GM21619 (cell line): Measurements from ENCODE around the gene STK36.
A peak's percentile ranks its signal among the peaks of the same experiment; 100 is the strongest.

ENCODE experiments used
- ATAC-seq: cut with Tn5 transposase; IDR thresholded peaks from one replicate; pipeline ENCODE4 v1.9.1; 2021; ENCODE audit not compliant: unreplicated experiment

The STK36 gene

GRCh38 chr2:218671654-218672566, at the start of gene STK36, which contains the start of gene RNF25:
STK36 (plus strand) TSS chr2:218672086; CDS start chr2:218672830, 744 bp downstream.
RNF25 (minus strand) TSS chr2:218672002; CDS start chr2:218671970, 32 bp downstream.
- peak; percentile 97 for ATAC-seq

- no peak for ATAC-seq
These were observed 49.1 kb upstream of the STK36 start for GRCh38 chr2:218622606-218623365.

GRCh38 chr2:218623366-218623705, 48.5 kb upstream of the STK36 start:
- ATAC-seq: no peak

GRCh38 chr2:218626369-218626768, 45.5 kb upstream of the STK36 start:
- no peak for ATAC-seq

- no peak for ATAC-seq
These were observed 43.9 kb upstream of the STK36 start for GRCh38 chr2:218627939-218628338.

- no peak for ATAC-seq
These were observed 40.0 kb upstream of the STK36 start for GRCh38 chr2:218631837-218632236.

- ATAC-seq: no peak
These were observed 36.2 kb upstream of the STK36 start for GRCh38 chr2:218635719-218636118.

GRCh38 chr2:218638372-218638771, 33.5 kb upstream of the STK36 start:
- no peak for ATAC-seq

GRCh38 chr2:218642121-218642656, 29.7 kb upstream of the STK36 start:
- ATAC-seq: no peak

- ATAC-seq: no peak
These were observed 29.1 kb upstream of the STK36 start for GRCh38 chr2:218642786-218643185.

- no peak for ATAC-seq
These were observed 28.1 kb upstream of the STK36 start for GRCh38 chr2:218643751-218644310.

GRCh38 chr2:218644721-218645120, 27.2 kb upstream of the STK36 start:
- ATAC-seq: no peak

GRCh38 chr2:218645126-218645525, 26.8 kb upstream of the STK36 start:
- ATAC-seq: peak; percentile 69

GRCh38 chr2:218648088-218648786, 23.6 kb upstream of the STK36 start:
- ATAC-seq: no peak

- no peak for ATAC-seq
These were observed 23.1 kb upstream of the STK36 start for GRCh38 chr2:218648787-218649100.

GRCh38 chr2:218655751-218656150, 16.1 kb upstream of the STK36 start:
- no peak for ATAC-seq

- peak; percentile 38 for ATAC-seq
These were observed 13.1 kb upstream of the STK36 start for GRCh38 chr2:218658671-218659257.

- ATAC-seq: peak; percentile 94
These were observed 12.5 kb upstream of the STK36 start, which contains the start of the genes BCS1L and ZNF142 for GRCh38 chr2:218659258-218659987. BCS1L (plus strand) TSS chr2:218659683; CDS start chr2:218660988, 1,305 bp downstream. ZNF142 (minus strand) TSS chr2:218659623; CDS start chr2:218656429, 3,194 bp downstream.

GRCh38 chr2:218659988-218660358, 11.9 kb upstream of the STK36 start:
- no peak for ATAC-seq

- ATAC-seq: no peak
These were observed 9.5 kb upstream of the STK36 start for GRCh38 chr2:218662377-218662776.
